Subcutaneous adipose tissue (tissue), 4 donors: Measurements from ENCODE around the gene MAPK10. TPM values are rescaled to one million over a fixed set of nuclear protein-coding genes. Genes with fewer than 3 reads are reported as not detected.

ENCODE experiments used
- total RNA-seq, 4 donors: library from RNA; depleted of rRNA; stranded (reverse); fragments of >200 nt; gene quantifications; one replicate each; pipeline ENCODE4 v1.1.0, GENCODE V29; 2016
- TF ChIP-seq, protein P1 (sequence below): fragments of 450-650 bp; IDR thresholded peaks from one replicate; pipeline ENCODE4 v1.5.1; 2016; ENCODE audit warnings: low read depth, mild to moderate bottlenecking, control low read depth, antibody characterized with exemption, moderate library complexity

The MAPK10 gene
- total RNA-seq, 4 donors from 2014 or later: 12.9 to 61.6 (median 34.8) TPM

DNA sequence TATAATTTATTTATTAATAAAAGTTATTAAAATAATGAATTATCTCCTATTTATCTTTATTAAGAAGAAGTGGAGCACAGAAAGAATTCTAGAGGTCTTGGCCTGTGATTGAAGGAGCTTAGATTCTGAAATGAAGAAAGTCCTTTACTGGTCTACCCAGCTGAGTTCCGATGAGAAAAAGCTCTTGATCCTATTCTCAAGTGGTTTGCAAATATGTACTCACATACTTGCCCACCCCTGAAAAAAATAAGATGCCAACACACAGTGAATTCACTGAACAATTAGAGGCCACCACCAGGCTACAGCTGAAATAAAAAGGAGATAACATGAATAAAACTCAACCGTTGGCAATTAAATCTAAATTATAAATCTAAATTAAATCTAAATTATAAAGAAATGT is 253.4 kb downstream of the MAPK10 start:
- TF ChIP-seq, protein P1, sequence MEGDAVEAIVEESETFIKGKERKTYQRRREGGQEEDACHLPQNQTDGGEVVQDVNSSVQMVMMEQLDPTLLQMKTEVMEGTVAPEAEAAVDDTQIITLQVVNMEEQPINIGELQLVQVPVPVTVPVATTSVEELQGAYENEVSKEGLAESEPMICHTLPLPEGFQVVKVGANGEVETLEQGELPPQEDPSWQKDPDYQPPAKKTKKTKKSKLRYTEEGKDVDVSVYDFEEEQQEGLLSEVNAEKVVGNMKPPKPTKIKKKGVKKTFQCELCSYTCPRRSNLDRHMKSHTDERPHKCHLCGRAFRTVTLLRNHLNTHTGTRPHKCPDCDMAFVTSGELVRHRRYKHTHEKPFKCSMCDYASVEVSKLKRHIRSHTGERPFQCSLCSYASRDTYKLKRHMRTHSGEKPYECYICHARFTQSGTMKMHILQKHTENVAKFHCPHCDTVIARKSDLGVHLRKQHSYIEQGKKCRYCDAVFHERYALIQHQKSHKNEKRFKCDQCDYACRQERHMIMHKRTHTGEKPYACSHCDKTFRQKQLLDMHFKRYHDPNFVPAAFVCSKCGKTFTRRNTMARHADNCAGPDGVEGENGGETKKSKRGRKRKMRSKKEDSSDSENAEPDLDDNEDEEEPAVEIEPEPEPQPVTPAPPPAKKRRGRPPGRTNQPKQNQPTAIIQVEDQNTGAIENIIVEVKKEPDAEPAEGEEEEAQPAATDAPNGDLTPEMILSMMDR: no peak

GRCh38 chr4:86101841-86102240 is 258.0 kb downstream of the MAPK10 start:
- TF ChIP-seq, protein P1: no peak

DNA sequence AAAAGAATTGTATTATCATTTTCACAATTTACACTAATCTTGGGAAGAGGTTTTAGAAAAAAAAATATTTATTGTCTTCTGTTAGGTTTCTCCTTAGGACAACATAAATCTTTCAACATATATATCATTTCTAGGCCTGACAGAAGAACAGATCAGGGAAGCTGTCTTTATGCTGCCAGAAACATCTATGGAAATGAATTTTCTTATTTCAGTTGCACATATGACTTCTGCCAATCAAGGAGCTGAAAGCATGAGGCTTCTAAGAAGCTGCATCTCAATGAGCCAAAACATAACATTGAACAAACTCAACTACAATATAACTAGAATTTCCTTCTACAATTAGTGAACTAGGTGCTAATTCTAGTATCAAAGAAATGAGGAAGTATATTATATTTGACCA is 258.4 kb downstream of the MAPK10 start:
- TF ChIP-seq, protein P1: no peak

GRCh38 chr4:86100539-86101215 is 259.2 kb downstream of the MAPK10 start:
- TF ChIP-seq, protein P1: no peak

DNA sequence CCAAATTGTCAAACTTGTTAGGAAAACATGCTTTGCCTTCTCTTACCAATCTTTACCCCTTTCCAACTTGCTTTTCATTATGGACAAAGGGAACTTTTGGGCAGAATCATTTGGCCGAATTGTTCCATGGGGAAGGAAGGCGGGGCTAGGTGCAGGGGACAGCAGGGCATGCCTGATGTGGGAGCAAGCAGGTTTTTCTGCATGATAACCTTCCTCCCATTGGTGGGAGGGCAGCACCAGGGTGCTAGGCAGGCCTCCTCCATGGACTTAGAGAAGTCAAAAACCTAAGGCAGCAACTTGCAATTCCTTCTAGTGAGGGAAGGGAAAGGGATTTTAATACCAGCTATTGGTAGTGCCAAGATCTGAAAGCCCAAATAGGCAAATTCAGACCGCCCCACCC is 260.5 kb downstream of the MAPK10 start:
- TF ChIP-seq, protein P1: no peak

GRCh38 chr4:86098691-86099090 is 261.2 kb downstream of the MAPK10 start:
- TF ChIP-seq, protein P1: no peak

- TF ChIP-seq, protein P1: no peak
Observed at GRCh38 chr4:86096373-86096772, 263.5 kb downstream of the MAPK10 start.
